ENCODE data around the gene TMEM63A.

The TMEM63A gene

DNA sequence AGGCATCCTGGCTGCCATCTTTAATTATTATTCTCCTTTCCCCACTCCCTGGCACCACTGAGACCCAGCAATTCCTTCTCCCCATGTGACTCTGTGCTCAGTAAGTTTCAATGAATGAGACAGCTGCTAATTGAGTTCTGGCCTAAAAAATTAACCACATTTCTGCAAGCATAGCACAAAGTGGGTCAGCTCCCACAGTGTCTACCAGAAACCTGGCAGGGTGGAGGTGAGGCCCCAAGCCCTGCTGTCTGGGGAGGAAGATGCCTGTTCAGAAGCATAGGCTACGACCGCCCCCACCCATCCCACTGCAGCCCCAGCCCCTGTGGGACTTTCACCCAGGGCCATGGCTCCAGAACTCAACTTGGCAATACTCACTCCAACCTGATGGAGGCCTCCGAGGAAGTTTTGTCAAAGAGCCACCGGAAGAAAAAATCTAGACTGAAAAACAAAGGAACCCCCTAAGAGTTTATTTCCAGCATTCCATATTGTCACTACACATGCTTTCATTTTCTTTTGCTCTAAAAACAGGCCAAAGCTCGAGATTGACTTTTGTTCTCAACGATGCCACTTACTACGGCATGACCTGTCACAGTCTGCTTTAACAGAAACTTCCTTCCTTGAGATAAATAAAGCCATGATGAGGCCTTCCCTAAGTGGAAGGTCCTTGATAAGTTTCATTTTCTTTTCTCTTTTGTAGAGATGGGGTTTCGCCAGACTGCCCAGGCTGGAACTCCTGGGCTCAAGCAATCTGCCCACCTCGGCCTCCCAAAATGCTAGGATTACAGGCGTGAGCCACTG is 26.5 kb downstream of the TMEM63A start:
- H3K4me3 ChIP-seq (ENCODE audit: low read depth, low read length): no peak overlapping the region
- TF ChIP-seq, protein P1, sequence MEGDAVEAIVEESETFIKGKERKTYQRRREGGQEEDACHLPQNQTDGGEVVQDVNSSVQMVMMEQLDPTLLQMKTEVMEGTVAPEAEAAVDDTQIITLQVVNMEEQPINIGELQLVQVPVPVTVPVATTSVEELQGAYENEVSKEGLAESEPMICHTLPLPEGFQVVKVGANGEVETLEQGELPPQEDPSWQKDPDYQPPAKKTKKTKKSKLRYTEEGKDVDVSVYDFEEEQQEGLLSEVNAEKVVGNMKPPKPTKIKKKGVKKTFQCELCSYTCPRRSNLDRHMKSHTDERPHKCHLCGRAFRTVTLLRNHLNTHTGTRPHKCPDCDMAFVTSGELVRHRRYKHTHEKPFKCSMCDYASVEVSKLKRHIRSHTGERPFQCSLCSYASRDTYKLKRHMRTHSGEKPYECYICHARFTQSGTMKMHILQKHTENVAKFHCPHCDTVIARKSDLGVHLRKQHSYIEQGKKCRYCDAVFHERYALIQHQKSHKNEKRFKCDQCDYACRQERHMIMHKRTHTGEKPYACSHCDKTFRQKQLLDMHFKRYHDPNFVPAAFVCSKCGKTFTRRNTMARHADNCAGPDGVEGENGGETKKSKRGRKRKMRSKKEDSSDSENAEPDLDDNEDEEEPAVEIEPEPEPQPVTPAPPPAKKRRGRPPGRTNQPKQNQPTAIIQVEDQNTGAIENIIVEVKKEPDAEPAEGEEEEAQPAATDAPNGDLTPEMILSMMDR (IDR thresholded peaks at IDR 0.05; ENCODE audit: borderline replicate concordance, insufficient read depth, low read depth, low read length): no peak

DNA sequence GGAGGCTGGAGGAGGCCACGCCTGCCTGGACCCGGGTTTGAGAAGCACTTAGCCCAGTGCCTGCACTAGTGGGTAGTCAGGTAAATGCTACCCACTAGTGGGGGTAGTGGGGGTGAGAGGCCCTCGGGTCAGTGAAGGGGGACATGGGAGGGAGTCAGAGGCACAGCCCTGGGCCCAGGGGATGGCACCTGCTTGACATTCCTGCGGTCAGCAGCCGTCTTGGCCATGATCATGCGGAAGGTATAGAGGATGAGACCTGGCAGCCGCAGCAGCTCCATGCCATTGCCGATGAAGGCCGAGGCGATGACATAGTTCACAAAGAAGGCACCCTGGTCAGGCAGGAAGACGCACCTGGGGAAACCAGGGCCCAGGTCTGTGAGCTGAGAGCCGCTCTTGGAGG is 28.7 kb downstream of the TMEM63A start:
- TF ChIP-seq, protein P1 (IDR thresholded peaks at IDR 0.05; ENCODE audit: borderline replicate concordance, insufficient read depth, low read depth, low read length): no peak
- H3K4me3 ChIP-seq (ENCODE audit: low read depth, low read length): no peak overlapping the region

DNA sequence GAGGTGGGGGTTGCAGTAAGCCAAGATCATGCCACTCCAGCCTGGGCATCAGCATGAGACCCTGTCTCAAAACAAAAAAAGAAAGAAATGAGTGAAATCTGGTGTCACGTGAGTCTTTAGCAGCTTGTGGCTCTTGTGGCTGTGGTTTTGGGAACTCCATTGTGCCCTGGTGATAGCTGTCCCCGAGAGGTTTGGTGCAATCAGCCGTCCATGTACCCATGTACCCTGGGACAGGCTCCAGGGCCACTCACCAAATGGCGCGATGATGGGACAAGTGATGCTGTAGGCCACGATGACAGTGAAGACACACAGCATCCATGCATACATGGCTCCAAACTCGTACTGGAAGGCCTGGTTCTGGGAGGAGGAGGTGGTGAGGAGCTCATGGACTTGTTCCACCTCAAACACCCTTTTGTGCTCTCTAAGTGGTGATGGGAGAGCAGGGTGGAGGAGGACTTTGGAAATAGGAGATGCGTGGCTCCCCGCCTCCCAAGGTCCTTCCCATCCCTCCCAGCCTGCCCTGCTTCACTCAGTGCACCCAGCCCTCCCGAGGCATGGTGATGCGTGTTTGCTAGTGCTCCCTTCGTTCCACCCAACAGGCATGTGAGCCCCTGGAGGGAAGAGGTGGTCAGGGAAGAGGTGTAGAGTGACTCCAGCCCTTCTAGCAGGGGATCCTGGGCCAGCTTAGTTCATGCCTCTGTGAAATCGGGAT is 29.6 kb downstream of the TMEM63A start:
- TF ChIP-seq, protein P1 (IDR thresholded peaks at IDR 0.05; ENCODE audit: borderline replicate concordance, insufficient read depth, low read depth, low read length): no peak
- H3K4me3 ChIP-seq (ENCODE audit: low read depth, low read length): no peak overlapping the region

DNA sequence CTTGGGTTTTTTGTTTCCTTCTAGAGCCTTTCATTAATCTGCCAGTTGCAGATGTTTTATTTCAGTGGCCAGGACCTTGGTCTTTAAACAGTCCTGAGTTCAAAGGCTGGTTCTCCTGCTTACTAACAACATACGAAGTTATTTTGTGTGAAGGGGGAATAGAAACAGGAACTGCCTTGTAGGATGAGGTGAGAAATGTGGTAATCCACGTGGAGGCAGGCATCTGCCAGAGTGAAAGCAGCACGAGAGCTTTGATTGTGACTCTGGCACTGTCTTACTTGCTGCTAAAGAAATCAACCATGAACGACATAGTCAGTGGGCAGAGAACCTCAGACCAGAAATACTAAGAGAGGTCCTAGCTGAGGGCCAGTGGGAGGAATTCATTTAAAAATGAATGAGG is 30.4 kb downstream of the TMEM63A start:
- H3K4me3 ChIP-seq (ENCODE audit: low read depth, low read length): no peak overlapping the region
- TF ChIP-seq, protein P1 (IDR thresholded peaks at IDR 0.05; ENCODE audit: borderline replicate concordance, insufficient read depth, low read depth, low read length): no peak

DNA sequence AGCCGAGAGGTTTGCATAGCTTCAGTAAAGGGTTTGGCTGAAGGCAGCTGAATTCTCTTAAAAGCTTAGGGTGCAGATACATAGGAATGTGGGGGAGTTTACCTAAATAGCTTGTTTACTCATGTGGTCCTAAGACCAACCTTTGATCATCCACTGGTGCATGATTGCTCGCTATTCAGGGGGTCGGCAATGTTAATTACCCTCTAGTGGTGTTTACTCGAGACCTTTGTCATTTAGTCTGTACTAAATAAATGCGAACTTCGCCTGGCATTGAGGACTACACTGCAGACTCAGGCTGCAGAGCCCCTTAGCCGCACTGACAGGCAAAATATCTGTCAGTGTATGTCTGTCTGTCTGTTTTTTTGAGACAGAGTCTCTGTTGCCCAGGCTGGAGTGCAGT is 31.8 kb downstream of the TMEM63A start:
- TF ChIP-seq, protein P1 (IDR thresholded peaks at IDR 0.05; ENCODE audit: borderline replicate concordance, insufficient read depth, low read depth, low read length): no peak
- no peak overlapping the region for H3K4me3 ChIP-seq (ENCODE audit: low read depth, low read length)

DNA sequence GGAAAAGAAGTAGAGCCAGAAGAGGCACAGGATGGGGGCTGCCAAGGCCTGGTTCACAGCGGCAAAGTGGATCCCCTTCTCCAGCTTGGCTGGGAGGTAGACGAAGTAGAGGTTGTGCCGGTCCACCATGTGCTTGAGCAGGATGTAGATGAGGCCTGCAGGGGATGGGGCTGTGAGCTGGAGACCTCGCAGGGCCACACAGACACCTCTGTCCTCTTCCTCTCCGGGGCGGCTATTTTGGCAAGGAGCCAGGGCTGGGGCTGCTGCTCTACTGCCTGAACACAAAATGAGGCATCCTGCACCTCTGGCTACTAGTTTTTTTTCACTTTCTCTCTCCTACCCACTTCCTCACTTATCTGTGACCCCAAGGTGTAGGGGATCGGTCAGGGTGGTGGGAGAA is 32.3 kb downstream of the TMEM63A start:
- no peak overlapping the region for H3K4me3 ChIP-seq (ENCODE audit: low read depth, low read length)
- TF ChIP-seq, protein P1 (IDR thresholded peaks at IDR 0.05; ENCODE audit: borderline replicate concordance, insufficient read depth, low read depth, low read length): no peak

Measured in GM12875 (cell line).